A673 (cell line): ENCODE measurements around the gene NEK7.

Source experiments
- EZH2 ChIP-seq: fragments of 200-600 bp; sonication (generic); IDR thresholded peaks from 2 replicates; pipeline ENCODE4 v1.6.1; 2017; ENCODE audit warnings: borderline replicate concordance, low read depth, mild to moderate bottlenecking, mixed read lengths, antibody characterized with exemption, low read length; ENCODE audit not compliant: poor library complexity, severe bottlenecking
- TF ChIP-seq, protein P1 (sequence below): fragments of 300-800, 200-600 bp; sonication (generic); conservative IDR thresholded peaks from 2 replicates; pipeline ENCODE4 v1.5.1; 2017; ENCODE audit warnings: low read depth, mild to moderate bottlenecking, antibody characterized with exemption, low read length, moderate library complexity, mixed read lengths

DNA sequence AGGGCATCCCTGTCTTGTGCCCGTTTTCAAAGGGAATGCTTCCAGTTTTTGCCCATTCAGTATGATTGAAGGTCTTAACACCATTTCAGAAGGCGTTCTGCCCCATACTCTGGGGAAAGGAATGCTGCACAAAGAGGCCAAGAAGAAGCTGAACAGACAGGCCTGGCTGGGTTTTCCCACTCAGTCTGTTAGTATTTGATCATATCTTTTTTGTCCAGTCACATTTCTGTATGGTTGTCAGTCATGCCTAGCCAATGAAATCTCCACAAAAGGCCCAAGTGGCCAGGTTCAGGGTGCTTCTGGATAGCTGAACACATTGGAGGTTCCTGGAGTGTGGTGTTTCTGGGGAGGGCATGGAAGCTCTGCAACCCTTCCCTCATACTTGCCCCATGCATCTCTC, 72.1 kb downstream of the NEK7 start:
- TF ChIP-seq EZH2 = no peak
- TF ChIP-seq, protein P1, sequence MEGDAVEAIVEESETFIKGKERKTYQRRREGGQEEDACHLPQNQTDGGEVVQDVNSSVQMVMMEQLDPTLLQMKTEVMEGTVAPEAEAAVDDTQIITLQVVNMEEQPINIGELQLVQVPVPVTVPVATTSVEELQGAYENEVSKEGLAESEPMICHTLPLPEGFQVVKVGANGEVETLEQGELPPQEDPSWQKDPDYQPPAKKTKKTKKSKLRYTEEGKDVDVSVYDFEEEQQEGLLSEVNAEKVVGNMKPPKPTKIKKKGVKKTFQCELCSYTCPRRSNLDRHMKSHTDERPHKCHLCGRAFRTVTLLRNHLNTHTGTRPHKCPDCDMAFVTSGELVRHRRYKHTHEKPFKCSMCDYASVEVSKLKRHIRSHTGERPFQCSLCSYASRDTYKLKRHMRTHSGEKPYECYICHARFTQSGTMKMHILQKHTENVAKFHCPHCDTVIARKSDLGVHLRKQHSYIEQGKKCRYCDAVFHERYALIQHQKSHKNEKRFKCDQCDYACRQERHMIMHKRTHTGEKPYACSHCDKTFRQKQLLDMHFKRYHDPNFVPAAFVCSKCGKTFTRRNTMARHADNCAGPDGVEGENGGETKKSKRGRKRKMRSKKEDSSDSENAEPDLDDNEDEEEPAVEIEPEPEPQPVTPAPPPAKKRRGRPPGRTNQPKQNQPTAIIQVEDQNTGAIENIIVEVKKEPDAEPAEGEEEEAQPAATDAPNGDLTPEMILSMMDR = no peak
